H9 (cell line): ENCODE data around the gene FGF22. TPM values are rescaled to one million over a fixed set of nuclear protein-coding genes. Genes with fewer than 3 reads are reported as not detected.

Experiments
- DNase-seq: peaks from one replicate; pipeline ENCODE4 v3.0.0-alpha.2; 2017
- H2AFZ ChIP-seq: one replicate; pipeline ENCODE4 v1.6.1; 2013; ENCODE audit warnings: mild to moderate bottlenecking, low read length, control low read depth, moderate library complexity
- H2AK5ac ChIP-seq: 2 replicates; pipeline ENCODE4 v1.6.1; 2013; ENCODE audit warnings: low read length, control low read depth, mixed read lengths; ENCODE audit not compliant: insufficient read length
- H2BK120ac ChIP-seq: one replicate; pipeline ENCODE4 v1.6.1; 2013; ENCODE audit warnings: low read depth, mild to moderate bottlenecking, low read length, control low read depth, inconsistent platforms; ENCODE audit not compliant: poor library complexity, severe bottlenecking
- H2BK12ac ChIP-seq: 2 replicates; pipeline ENCODE4 v1.6.1; 2013; ENCODE audit warnings: low read length, control low read depth, mixed read lengths, low read depth; ENCODE audit not compliant: insufficient read length
- H2BK15ac ChIP-seq: 2 replicates; pipeline ENCODE4 v1.6.1; 2013; ENCODE audit warnings: low read depth, low read length, control low read depth
- H2BK20ac ChIP-seq: one replicate; pipeline ENCODE4 v1.6.1; 2013; ENCODE audit warnings: low read depth, mild to moderate bottlenecking, low read length, control low read depth, inconsistent platforms; ENCODE audit not compliant: poor library complexity, severe bottlenecking
- H2BK5ac ChIP-seq: 2 replicates; pipeline ENCODE4 v1.6.1; 2013; ENCODE audit warnings: low read length, control low read depth, mixed read lengths; ENCODE audit not compliant: insufficient read length
- H3K14ac ChIP-seq: 2 replicates; pipeline ENCODE4 v1.6.1; 2013; ENCODE audit warnings: low read length, control low read depth; ENCODE audit not compliant: insufficient read depth
- H3K18ac ChIP-seq: 2 replicates; pipeline ENCODE4 v1.6.1; 2013; ENCODE audit warnings: low read depth, mild to moderate bottlenecking, mixed read lengths, low read length, control low read depth; ENCODE audit not compliant: insufficient read length
- H3K23ac ChIP-seq: 2 replicates; pipeline ENCODE4 v1.6.1; 2013; ENCODE audit warnings: low read length, control low read depth, mixed read lengths, low read depth; ENCODE audit not compliant: insufficient read length
- H3K23me2 ChIP-seq: 2 replicates; pipeline ENCODE4 v1.6.1; 2013; ENCODE audit warnings: low read depth, mild to moderate bottlenecking, mixed read lengths, low read length, control low read depth; ENCODE audit not compliant: insufficient read length, poor library complexity, severe bottlenecking
- H3K27ac ChIP-seq: 2 replicates; pipeline ENCODE4 v1.5.1; 2013; ENCODE audit warnings: low read length, control low read depth, mixed read lengths, low read depth; ENCODE audit not compliant: insufficient read length
- H3K27me3 ChIP-seq: 2 replicates; pipeline ENCODE4 v1.6.1; 2013; ENCODE audit warnings: low read length, control low read depth, inconsistent platforms; ENCODE audit not compliant: insufficient read depth
- H3K4ac ChIP-seq: 2 replicates; pipeline ENCODE4 v1.6.1; 2013; ENCODE audit warnings: low read depth, mild to moderate bottlenecking, control low read depth, inconsistent platforms, low read length, moderate library complexity
- H3K4me1 ChIP-seq: 2 replicates; pipeline ENCODE4 v1.6.1; 2013; ENCODE audit warnings: low read length, control low read depth, inconsistent platforms; ENCODE audit not compliant: insufficient read depth
- H3K4me2 ChIP-seq: 2 replicates; pipeline ENCODE4 v1.6.1; 2013; ENCODE audit warnings: low read length, control low read depth, mixed read lengths; ENCODE audit not compliant: insufficient read length, insufficient read depth
- H3K56ac ChIP-seq: 2 replicates; pipeline ENCODE4 v1.6.1; 2013; ENCODE audit warnings: low read depth, mild to moderate bottlenecking, mixed read lengths, low read length, control low read depth; ENCODE audit not compliant: insufficient read length
- H3K79me1 ChIP-seq: 2 replicates; pipeline ENCODE4 v1.6.1; 2013; ENCODE audit warnings: low read depth, mild to moderate bottlenecking, moderate library complexity, low read length, control low read depth, inconsistent platforms; ENCODE audit not compliant: insufficient read depth, poor library complexity, severe bottlenecking
- H3K79me2 ChIP-seq: 2 replicates; pipeline ENCODE4 v1.6.1; 2013; ENCODE audit warnings: low read length, control low read depth, inconsistent platforms; ENCODE audit not compliant: insufficient read depth
- H3K9ac ChIP-seq: 2 replicates; pipeline ENCODE4 v1.6.1; 2013; ENCODE audit warnings: low read length, control low read depth, mixed read lengths; ENCODE audit not compliant: insufficient read length; ENCODE audit errors: extremely low read depth
- H3K9me3 ChIP-seq: one replicate; pipeline ENCODE4 v1.6.1; 2013; ENCODE audit warnings: low read depth, low read length, inconsistent platforms; ENCODE audit not compliant: control insufficient read depth
- H3T11ph ChIP-seq: one replicate; pipeline ENCODE4 v1.6.1; 2013; ENCODE audit warnings: mild to moderate bottlenecking, low read length, control low read depth, inconsistent platforms
- H4K20me1 ChIP-seq: one replicate; pipeline ENCODE4 v1.6.1; 2013; ENCODE audit not compliant: control insufficient read depth, insufficient read length, insufficient read depth
- H4K5ac ChIP-seq: 2 replicates; pipeline ENCODE4 v1.6.1; 2013; ENCODE audit warnings: low read depth, mild to moderate bottlenecking, mixed read lengths, low read length, control low read depth; ENCODE audit not compliant: insufficient read length
- H4K8ac ChIP-seq: replicated peaks from 2 replicates; pipeline ENCODE4 v1.6.1; 2013; ENCODE audit warnings: low read length, control low read depth, mixed read lengths, low read depth; ENCODE audit not compliant: insufficient read length
- H4K91ac ChIP-seq: 2 replicates; pipeline ENCODE4 v1.6.1; 2013; ENCODE audit warnings: low read depth, mild to moderate bottlenecking, moderate library complexity, mixed read lengths, low read length, control low read depth; ENCODE audit not compliant: insufficient read length
- H3K27ac Mint-ChIP-seq, 3 experiments: 2 replicates in 2 of 3; 3 replicates in 1 of 3; pipeline ENCODE4 v1.8.0; 2020 to 2021; ENCODE audit warnings: mixed read lengths in 3 of 3, mild to moderate bottlenecking in 1 of 3, moderate library complexity in 1 of 3
- H3K27me3 Mint-ChIP-seq: 2 replicates; pipeline ENCODE4 v1.8.0; 2021; ENCODE audit warnings: low read depth, mild to moderate bottlenecking, moderate library complexity, mixed read lengths
- H3K36me3 Mint-ChIP-seq, 3 experiments: 2 replicates in 2 of 3; 3 replicates in 1 of 3; pipeline ENCODE4 v1.8.0; 2020 to 2021; ENCODE audit warnings: low read depth in 3 of 3, mixed read lengths in 3 of 3; ENCODE audit not compliant: insufficient read depth in 1 of 3
- H3K4me1 Mint-ChIP-seq, 2 experiments: 2 replicates each; pipeline ENCODE4 v1.8.0; 2020; ENCODE audit warnings: mixed read lengths in 2 of 2
- H3K4me3 Mint-ChIP-seq, 2 experiments: 2 replicates in 1 of 2; 3 replicates in 1 of 2; pipeline ENCODE4 v1.8.0; 2020 to 2021; ENCODE audit warnings: mild to moderate bottlenecking in 2 of 2, mixed read lengths in 2 of 2, moderate library complexity in 1 of 2
- H3K9me3 Mint-ChIP-seq, 2 experiments: 2 replicates in 1 of 2; 3 replicates in 1 of 2; pipeline ENCODE4 v1.8.0; 2020; ENCODE audit warnings: mild to moderate bottlenecking in 2 of 2, mixed read lengths in 2 of 2, moderate library complexity in 1 of 2
- WGBS: extraction: QIAGEN DNeasy Blood & Tissue Kit; methylation state at CpG from one replicate; pipeline ENCODE4 v1.1.7; 2013; ENCODE audit warnings: missing lambda C conversion rate, low lambda C conversion rate, mixed read lengths; ENCODE audit not compliant: insufficient read length; ENCODE audit errors: extremely low coverage; 5-methylcytosine and 5-hydroxymethylcytosine counted together
- total RNA-seq: library from RNA; stranded (reverse); gene quantifications from 2 replicates; pipeline ENCODE4 v1.2.1, GENCODE V29; 2021
- TF ChIP-seq, protein P1 (sequence below): fragments of 200-600 bp; sonication (generic); conservative IDR thresholded peaks from 3 replicates; pipeline ENCODE4 v1.8.0; 2021; ENCODE audit warnings: antibody characterized with exemption, mild to moderate bottlenecking

The FGF22 gene
- total RNA-seq, 1 experiment from 2014 or later: 0.72 TPM

- Histone ChIP-seq H2BK12ac (no peak overlapping the region), H3K4ac (no peak overlapping the region), H3K9me3 (no peaks in the 10 kb centered on the region), H2AK5ac (no peak overlapping the region), H3K18ac (no peak overlapping the region), H3K23ac (no peak overlapping the region), H4K5ac (no peak overlapping the region), H3K9ac (no peak overlapping the region), H3T11ph (no peak overlapping the region), H3K4me1 (no peaks in the 10 kb centered on the region), H4K8ac (no peak overlapping the region), H3K14ac (no peak overlapping the region), H4K20me1 (peaks cover 3% of the 10 kb centered on the region), H3K27ac (no peak overlapping the region), H3K23me2 (no peaks in the 10 kb centered on the region), H3K79me2 (no peaks in the 10 kb centered on the region), H4K91ac (no peak overlapping the region), H2BK5ac (no peak overlapping the region), H3K56ac (no peak overlapping the region), H2AFZ (no peak overlapping the region), H2BK20ac (no peak overlapping the region), H2BK15ac (no peak overlapping the region), H3K4me2 (no peak overlapping the region), H3K79me1 (no peaks in the 10 kb centered on the region), H2BK120ac (no peak overlapping the region), H3K27me3 (peaks cover 12% of the 10 kb centered on the region; the same call in 1 of the 2 replicates)
- peak overlapping the region; percentile 52 to 68; a peak in 4 of 5 replicates for H3K4me3 Mint-ChIP-seq
- H3K36me3 Mint-ChIP-seq: no peaks in the 10 kb centered on the region
- DNase-seq: no peak
- peaks cover 52% of the 10 kb centered on the region for H3K27me3 Mint-ChIP-seq
- H3K4me1 Mint-ChIP-seq: peaks cover 2 to 7% of the 10 kb centered on the region in 2 experiments; a peak in 1 of 4 replicates
- WGBS: no CpG with 5 or more reads among the region's 75 CpGs
- H3K27ac Mint-ChIP-seq: no peak overlapping the region
- H3K9me3 Mint-ChIP-seq: no peaks in the 10 kb centered on the region
- TF ChIP-seq, protein P1, sequence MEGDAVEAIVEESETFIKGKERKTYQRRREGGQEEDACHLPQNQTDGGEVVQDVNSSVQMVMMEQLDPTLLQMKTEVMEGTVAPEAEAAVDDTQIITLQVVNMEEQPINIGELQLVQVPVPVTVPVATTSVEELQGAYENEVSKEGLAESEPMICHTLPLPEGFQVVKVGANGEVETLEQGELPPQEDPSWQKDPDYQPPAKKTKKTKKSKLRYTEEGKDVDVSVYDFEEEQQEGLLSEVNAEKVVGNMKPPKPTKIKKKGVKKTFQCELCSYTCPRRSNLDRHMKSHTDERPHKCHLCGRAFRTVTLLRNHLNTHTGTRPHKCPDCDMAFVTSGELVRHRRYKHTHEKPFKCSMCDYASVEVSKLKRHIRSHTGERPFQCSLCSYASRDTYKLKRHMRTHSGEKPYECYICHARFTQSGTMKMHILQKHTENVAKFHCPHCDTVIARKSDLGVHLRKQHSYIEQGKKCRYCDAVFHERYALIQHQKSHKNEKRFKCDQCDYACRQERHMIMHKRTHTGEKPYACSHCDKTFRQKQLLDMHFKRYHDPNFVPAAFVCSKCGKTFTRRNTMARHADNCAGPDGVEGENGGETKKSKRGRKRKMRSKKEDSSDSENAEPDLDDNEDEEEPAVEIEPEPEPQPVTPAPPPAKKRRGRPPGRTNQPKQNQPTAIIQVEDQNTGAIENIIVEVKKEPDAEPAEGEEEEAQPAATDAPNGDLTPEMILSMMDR: no peak
These were observed 48.4 kb upstream of the FGF22 start for GRCh38 chr19:591099-591958.
